ENCODE results near the gene PCSK2. TPM values are rescaled to one million over a fixed set of nuclear protein-coding genes. Genes with fewer than 3 reads are reported as not detected.

PCSK2 gene
- total RNA-seq, 1 donor from 2014 or later = 46.4 TPM

GRCh38 chr20:17228624-17229061 is 1.8 kb downstream of the PCSK2 start:
- TF ChIP-seq, protein P1, sequence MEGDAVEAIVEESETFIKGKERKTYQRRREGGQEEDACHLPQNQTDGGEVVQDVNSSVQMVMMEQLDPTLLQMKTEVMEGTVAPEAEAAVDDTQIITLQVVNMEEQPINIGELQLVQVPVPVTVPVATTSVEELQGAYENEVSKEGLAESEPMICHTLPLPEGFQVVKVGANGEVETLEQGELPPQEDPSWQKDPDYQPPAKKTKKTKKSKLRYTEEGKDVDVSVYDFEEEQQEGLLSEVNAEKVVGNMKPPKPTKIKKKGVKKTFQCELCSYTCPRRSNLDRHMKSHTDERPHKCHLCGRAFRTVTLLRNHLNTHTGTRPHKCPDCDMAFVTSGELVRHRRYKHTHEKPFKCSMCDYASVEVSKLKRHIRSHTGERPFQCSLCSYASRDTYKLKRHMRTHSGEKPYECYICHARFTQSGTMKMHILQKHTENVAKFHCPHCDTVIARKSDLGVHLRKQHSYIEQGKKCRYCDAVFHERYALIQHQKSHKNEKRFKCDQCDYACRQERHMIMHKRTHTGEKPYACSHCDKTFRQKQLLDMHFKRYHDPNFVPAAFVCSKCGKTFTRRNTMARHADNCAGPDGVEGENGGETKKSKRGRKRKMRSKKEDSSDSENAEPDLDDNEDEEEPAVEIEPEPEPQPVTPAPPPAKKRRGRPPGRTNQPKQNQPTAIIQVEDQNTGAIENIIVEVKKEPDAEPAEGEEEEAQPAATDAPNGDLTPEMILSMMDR (conservative IDR thresholded peaks at IDR 0.05) = peak; percentile 15
- Mint-ChIP-seq H3K36me3 (no peaks in the 10 kb centered on the region), H3K4me1 (ENCODE audit: unreplicated experiment) (peaks cover 16% of the 10 kb centered on the region), H3K9me3 (peaks cover 3% of the 10 kb centered on the region), H3K27ac (no peak overlapping the region), H3K27me3 (peaks cover 95% of the 10 kb centered on the region), H3K4me3 (peak overlapping the region; percentile 87)
- peak; percentile 68 for DNase-seq (ENCODE audit: extremely low spot score, unreplicated experiment)

DNA sequence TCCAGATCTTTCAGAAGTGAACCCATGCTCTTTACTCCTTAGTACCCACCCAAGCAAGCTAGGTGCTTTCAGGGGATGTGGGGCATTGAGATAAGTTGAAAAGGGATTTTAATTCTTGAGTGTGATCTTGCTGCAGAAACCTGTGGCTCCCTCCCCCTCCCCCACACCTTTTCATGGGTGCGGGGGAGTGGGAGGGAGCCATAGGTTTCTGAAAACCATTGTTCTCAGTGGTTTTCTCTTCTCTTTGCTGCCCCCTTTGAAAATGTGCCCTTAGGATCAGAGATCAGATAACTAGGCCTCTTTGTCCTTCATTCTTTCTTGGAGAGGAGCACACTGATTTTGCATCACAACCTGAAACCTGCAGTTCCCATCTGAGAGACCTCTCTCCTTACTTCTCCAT is 2.4 kb downstream of the PCSK2 start:
- Mint-ChIP-seq H3K4me3 (peak overlapping the region; percentile 40), H3K36me3 (no peaks in the 10 kb centered on the region), H3K9me3 (no peaks in the 10 kb centered on the region), H3K27me3 (peaks cover 94% of the 10 kb centered on the region), H3K27ac (no peak overlapping the region), H3K4me1 (ENCODE audit: unreplicated experiment) (peaks cover 16% of the 10 kb centered on the region)
- no peak for DNase-seq (ENCODE audit: extremely low spot score, unreplicated experiment)
- TF ChIP-seq, protein P1 (conservative IDR thresholded peaks at IDR 0.05) = no peak

DNA sequence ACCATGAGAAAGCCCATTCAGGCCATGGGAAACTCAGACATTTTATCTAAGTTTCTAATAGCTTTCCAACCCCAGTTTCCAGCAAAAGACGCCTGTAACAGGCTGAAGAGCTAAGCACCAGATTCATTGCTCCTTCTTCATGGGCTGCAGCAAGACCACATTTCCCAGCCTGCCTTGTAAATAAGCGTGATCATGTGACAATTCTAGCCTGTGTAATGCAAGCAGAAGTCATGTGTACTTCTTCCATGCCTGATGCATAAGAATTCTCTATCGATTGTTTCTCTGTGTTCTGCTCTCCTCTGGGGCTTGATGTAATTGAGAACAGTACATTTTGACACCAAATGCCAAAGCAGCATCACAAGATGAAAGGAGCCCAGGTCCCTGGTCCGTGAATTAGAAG is 6.8 kb downstream of the PCSK2 start:
- Mint-ChIP-seq H3K4me1 (ENCODE audit: unreplicated experiment) (no peaks in the 10 kb centered on the region), H3K27ac (no peak overlapping the region), H3K4me3 (no peak overlapping the region), H3K9me3 (no peaks in the 10 kb centered on the region), H3K36me3 (no peaks in the 10 kb centered on the region), H3K27me3 (peaks cover 79% of the 10 kb centered on the region)
- no peak for DNase-seq (ENCODE audit: extremely low spot score, unreplicated experiment)
- TF ChIP-seq, protein P1 (conservative IDR thresholded peaks at IDR 0.05) = no peak

GRCh38 chr20:17236766-17237165 is 9.9 kb downstream of the PCSK2 start:
- no peaks in the 10 kb centered on the region for H3K4me1 Mint-ChIP-seq (ENCODE audit: unreplicated experiment)
- TF ChIP-seq, protein P1 (conservative IDR thresholded peaks at IDR 0.05) = no peak
- no peaks in the 10 kb centered on the region for H3K36me3 Mint-ChIP-seq
- H3K27me3 Mint-ChIP-seq = peaks cover 61% of the 10 kb centered on the region
- H3K4me3 Mint-ChIP-seq = no peak overlapping the region
- H3K9me3 Mint-ChIP-seq = no peaks in the 10 kb centered on the region
- no peak for DNase-seq (ENCODE audit: extremely low spot score, unreplicated experiment)
- H3K27ac Mint-ChIP-seq = no peak overlapping the region

- Mint-ChIP-seq H3K27ac (no peak overlapping the region), H3K27me3 (peaks cover 13% of the 10 kb centered on the region), H3K4me3 (no peak overlapping the region), H3K4me1 (ENCODE audit: unreplicated experiment) (no peaks in the 10 kb centered on the region), H3K9me3 (no peaks in the 10 kb centered on the region), H3K36me3 (no peaks in the 10 kb centered on the region)
- TF ChIP-seq, protein P1 (conservative IDR thresholded peaks at IDR 0.05) = no peak
- no peak for DNase-seq (ENCODE audit: extremely low spot score, unreplicated experiment)
Measured at GRCh38 chr20:17248224-17248623, 21.4 kb downstream of the PCSK2 start.

GRCh38 chr20:17262786-17263185 is 35.9 kb downstream of the PCSK2 start:
- no peak overlapping the region for H3K4me3 Mint-ChIP-seq
- H3K4me1 Mint-ChIP-seq (ENCODE audit: unreplicated experiment) = no peaks in the 10 kb centered on the region
- TF ChIP-seq, protein P1 (conservative IDR thresholded peaks at IDR 0.05) = no peak
- H3K36me3 Mint-ChIP-seq = no peaks in the 10 kb centered on the region
- no peaks in the 10 kb centered on the region for H3K9me3 Mint-ChIP-seq
- peaks cover 15% of the 10 kb centered on the region for H3K27me3 Mint-ChIP-seq
- H3K27ac Mint-ChIP-seq = no peak overlapping the region
- DNase-seq (ENCODE audit: extremely low spot score, unreplicated experiment) = no peak
